ENCODE results near the gene AP2A2.

AP2A2 gene

GRCh38 chr11:1057806-1058205 is 132.1 kb downstream of the AP2A2 start:
- no peak for ATAC-seq (ENCODE audit: low read depth)
- Histone ChIP-seq H3K27ac (ENCODE audit: poor library complexity, severe bottlenecking) (no peak overlapping the region), H3K4me1 (ENCODE audit: insufficient read depth, poor library complexity, severe bottlenecking) (peaks cover 10% of the 10 kb centered on the region), H3K27me3 (ENCODE audit: insufficient read depth, poor library complexity, severe bottlenecking) (no peaks in the 10 kb centered on the region), H3K4me3 (ENCODE audit: severe bottlenecking) (no peak overlapping the region), H3K36me3 (ENCODE audit: low read depth) (no peaks in the 10 kb centered on the region), H3K9me3 (ENCODE audit: severe bottlenecking) (no peaks in the 10 kb centered on the region)
- TF ChIP-seq, protein P1, sequence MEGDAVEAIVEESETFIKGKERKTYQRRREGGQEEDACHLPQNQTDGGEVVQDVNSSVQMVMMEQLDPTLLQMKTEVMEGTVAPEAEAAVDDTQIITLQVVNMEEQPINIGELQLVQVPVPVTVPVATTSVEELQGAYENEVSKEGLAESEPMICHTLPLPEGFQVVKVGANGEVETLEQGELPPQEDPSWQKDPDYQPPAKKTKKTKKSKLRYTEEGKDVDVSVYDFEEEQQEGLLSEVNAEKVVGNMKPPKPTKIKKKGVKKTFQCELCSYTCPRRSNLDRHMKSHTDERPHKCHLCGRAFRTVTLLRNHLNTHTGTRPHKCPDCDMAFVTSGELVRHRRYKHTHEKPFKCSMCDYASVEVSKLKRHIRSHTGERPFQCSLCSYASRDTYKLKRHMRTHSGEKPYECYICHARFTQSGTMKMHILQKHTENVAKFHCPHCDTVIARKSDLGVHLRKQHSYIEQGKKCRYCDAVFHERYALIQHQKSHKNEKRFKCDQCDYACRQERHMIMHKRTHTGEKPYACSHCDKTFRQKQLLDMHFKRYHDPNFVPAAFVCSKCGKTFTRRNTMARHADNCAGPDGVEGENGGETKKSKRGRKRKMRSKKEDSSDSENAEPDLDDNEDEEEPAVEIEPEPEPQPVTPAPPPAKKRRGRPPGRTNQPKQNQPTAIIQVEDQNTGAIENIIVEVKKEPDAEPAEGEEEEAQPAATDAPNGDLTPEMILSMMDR (IDR thresholded peaks at IDR 0.05; ENCODE audit: poor library complexity, severe bottlenecking): no peak
- no peak for DNase-seq (ENCODE audit: low spot score)

- H3K4me3 ChIP-seq (ENCODE audit: severe bottlenecking): no peak overlapping the region
- no peak for DNase-seq (ENCODE audit: low spot score)
- TF ChIP-seq, protein P1 (IDR thresholded peaks at IDR 0.05; ENCODE audit: poor library complexity, severe bottlenecking): no peak
- no peak for ATAC-seq (ENCODE audit: low read depth)
- no peaks in the 10 kb centered on the region for H3K27me3 ChIP-seq (ENCODE audit: insufficient read depth, poor library complexity, severe bottlenecking)
- peaks cover 10% of the 10 kb centered on the region for H3K4me1 ChIP-seq (ENCODE audit: insufficient read depth, poor library complexity, severe bottlenecking)
- no peaks in the 10 kb centered on the region for H3K9me3 ChIP-seq (ENCODE audit: severe bottlenecking)
- no peak overlapping the region for H3K27ac ChIP-seq (ENCODE audit: poor library complexity, severe bottlenecking)
- no peaks in the 10 kb centered on the region for H3K36me3 ChIP-seq (ENCODE audit: low read depth)
Measured at GRCh38 chr11:1059759-1060158, 134.1 kb downstream of the AP2A2 start.

GRCh38 chr11:1060410-1060809 is 134.7 kb downstream of the AP2A2 start:
- Histone ChIP-seq H3K36me3 (ENCODE audit: low read depth) (no peaks in the 10 kb centered on the region), H3K27ac (ENCODE audit: poor library complexity, severe bottlenecking) (peak overlapping the region; percentile 56), H3K9me3 (ENCODE audit: severe bottlenecking) (no peaks in the 10 kb centered on the region), H3K27me3 (ENCODE audit: insufficient read depth, poor library complexity, severe bottlenecking) (no peaks in the 10 kb centered on the region), H3K4me3 (ENCODE audit: severe bottlenecking) (no peak overlapping the region), H3K4me1 (ENCODE audit: insufficient read depth, poor library complexity, severe bottlenecking) (peaks cover 10% of the 10 kb centered on the region)
- TF ChIP-seq, protein P1 (IDR thresholded peaks at IDR 0.05; ENCODE audit: poor library complexity, severe bottlenecking): no peak
- DNase-seq (ENCODE audit: low spot score) (peak; percentile 40), ATAC-seq (ENCODE audit: low read depth) (no peak)

- peaks cover 10% of the 10 kb centered on the region for H3K4me1 ChIP-seq (ENCODE audit: insufficient read depth, poor library complexity, severe bottlenecking)
- TF ChIP-seq, protein P1 (IDR thresholded peaks at IDR 0.05; ENCODE audit: poor library complexity, severe bottlenecking): no peak
- no peaks in the 10 kb centered on the region for H3K9me3 ChIP-seq (ENCODE audit: severe bottlenecking)
- ATAC-seq (ENCODE audit: low read depth) (peak; percentile 96), DNase-seq (ENCODE audit: low spot score) (peak; percentile 84)
- no peaks in the 10 kb centered on the region for H3K27me3 ChIP-seq (ENCODE audit: insufficient read depth, poor library complexity, severe bottlenecking)
- peak overlapping the region; percentile 56 for H3K27ac ChIP-seq (ENCODE audit: poor library complexity, severe bottlenecking)
- no peaks in the 10 kb centered on the region for H3K36me3 ChIP-seq (ENCODE audit: low read depth)
- H3K4me3 ChIP-seq (ENCODE audit: severe bottlenecking): no peak overlapping the region
Measured at GRCh38 chr11:1060852-1061616, 135.4 kb downstream of the AP2A2 start.
